ENCODE measurements around the gene CEP126. TPM values are rescaled to one million over a fixed set of nuclear protein-coding genes. Genes with fewer than 3 reads are reported as not detected.
"Not testable (repeated sequence)": the region's sequence is repeated elsewhere in the genome, so short reads cannot be mapped to it uniquely, and the experiment has no call there.

CEP126 gene
- total and polyA plus RNA-seq, 4 donors, result 1.7 to 12.5 (median 7.5) TPM

GRCh38 chr11:101975734-101976133 is 60.9 kb downstream of the CEP126 start:
- DNase-seq, result no peak
- H3K9ac ChIP-seq (ENCODE audit: insufficient read depth in 1 of 2, low read length in 2 of 2), result no peak overlapping the region
- no peaks in the 10 kb centered on the region for H3K36me3 ChIP-seq (ENCODE audit: control insufficient read depth in 4 of 4, insufficient read depth in 4 of 4, low read length in 4 of 4)
- H3K4me1 ChIP-seq (ENCODE audit: control insufficient read depth in 5 of 5, insufficient read depth in 5 of 5, low read length in 5 of 5), result no peaks in the 10 kb centered on the region
- WGBS, 2 donors, result 90 to 94% methylated on average over 2 of the region's 2 CpGs
- no peak for TF ChIP-seq CTCF (IDR thresholded peaks at IDR 0.05; ENCODE audit: control extremely low read depth, extremely low read depth)
- H3K27me3 ChIP-seq (ENCODE audit: control insufficient read depth in 3 of 3, insufficient read depth in 3 of 3, low read length in 2 of 3), result no peaks in the 10 kb centered on the region
- ATAC-seq (ENCODE audit: insufficient read depth, low FRiP score), result no peak
- H3K4me3 ChIP-seq, result no peak overlapping the region
- no peaks in the 10 kb centered on the region for H3K9me3 ChIP-seq (ENCODE audit: control insufficient read depth in 4 of 4, insufficient read depth in 3 of 4, low read length in 3 of 4)
- H3K27ac ChIP-seq (ENCODE audit: low read depth in 1 of 2, low read length in 1 of 2), result no peak overlapping the region

- no peak overlapping the region for H3K4me3 ChIP-seq
- H3K4me1 ChIP-seq (ENCODE audit: control insufficient read depth in 5 of 5, insufficient read depth in 5 of 5, low read length in 5 of 5), result peaks cover 0 to 3% (median 0%) of the 10 kb centered on the region in 5 donors
- WGBS, 2 donors, result 88 to 98% methylated on average over 2 of the region's 2 CpGs
- no peak overlapping the region for H3K9ac ChIP-seq (ENCODE audit: insufficient read depth in 1 of 2, low read length in 2 of 2)
- no peak overlapping the region for H3K27ac ChIP-seq (ENCODE audit: low read depth in 1 of 2, low read length in 1 of 2)
- no peaks in the 10 kb centered on the region for H3K27me3 ChIP-seq (ENCODE audit: control insufficient read depth in 3 of 3, insufficient read depth in 3 of 3, low read length in 2 of 3)
- no peak for TF ChIP-seq CTCF (IDR thresholded peaks at IDR 0.05; ENCODE audit: control extremely low read depth, extremely low read depth)
- ATAC-seq (ENCODE audit: insufficient read depth, low FRiP score) (no peak), DNase-seq (no peak)
- peaks cover 0 to 8% (median 3%) of the 10 kb centered on the region in 4 donors for H3K36me3 ChIP-seq (ENCODE audit: control insufficient read depth in 4 of 4, insufficient read depth in 4 of 4, low read length in 4 of 4)
- H3K9me3 ChIP-seq (ENCODE audit: control insufficient read depth in 4 of 4, insufficient read depth in 3 of 4, low read length in 3 of 4), result no peaks in the 10 kb centered on the region
These were observed 72.6 kb downstream of the CEP126 start for GRCh38 chr11:101987370-101987769.

GRCh38 chr11:101993172-101993571 is 78.4 kb downstream of the CEP126 start:
- no peak overlapping the region for H3K9ac ChIP-seq (ENCODE audit: insufficient read depth in 1 of 2, low read length in 2 of 2)
- ATAC-seq (ENCODE audit: insufficient read depth, low FRiP score) (no peak), DNase-seq (no peak)
- no peak overlapping the region for H3K27ac ChIP-seq (ENCODE audit: low read depth in 1 of 2, low read length in 1 of 2)
- TF ChIP-seq CTCF (IDR thresholded peaks at IDR 0.05; ENCODE audit: control extremely low read depth, extremely low read depth), result no peak
- H3K9me3 ChIP-seq (ENCODE audit: control insufficient read depth in 4 of 4, insufficient read depth in 3 of 4, low read length in 3 of 4), result no peaks in the 10 kb centered on the region
- 89 to 92% methylated on average over 4 of the region's 4 CpGs for WGBS, 2 donors
- no peak overlapping the region for H3K4me3 ChIP-seq
- no peaks in the 10 kb centered on the region for H3K4me1 ChIP-seq (ENCODE audit: control insufficient read depth in 5 of 5, insufficient read depth in 5 of 5, low read length in 5 of 5)
- peaks cover 0 to 5% (median 1%) of the 10 kb centered on the region in 4 donors for H3K36me3 ChIP-seq (ENCODE audit: control insufficient read depth in 4 of 4, insufficient read depth in 4 of 4, low read length in 4 of 4)
- H3K27me3 ChIP-seq (ENCODE audit: control insufficient read depth in 3 of 3, insufficient read depth in 3 of 3, low read length in 2 of 3), result no peaks in the 10 kb centered on the region

- WGBS, 2 donors, result 89 to 96% methylated on average over 2 of the region's 2 CpGs
These were observed 79.3 kb downstream of the CEP126 start for GRCh38 chr11:101994052-101994469.

More at GRCh38 chr11:101994052-101994469, 79.3 kb downstream of the CEP126 start:
- H3K4me3 ChIP-seq; H3K27me3 ChIP-seq (ENCODE audit: control insufficient read depth in 3 of 3, insufficient read depth in 3 of 3, low read length in 2 of 3); H3K4me1 ChIP-seq (ENCODE audit: control insufficient read depth in 5 of 5, insufficient read depth in 5 of 5, low read length in 5 of 5); H3K36me3 ChIP-seq (ENCODE audit: control insufficient read depth in 4 of 4, insufficient read depth in 4 of 4, low read length in 4 of 4); H3K9ac ChIP-seq (ENCODE audit: insufficient read depth in 1 of 2, low read length in 2 of 2); H3K27ac ChIP-seq (ENCODE audit: low read depth in 1 of 2, low read length in 1 of 2); H3K9me3 ChIP-seq (ENCODE audit: control insufficient read depth in 4 of 4, insufficient read depth in 3 of 4, low read length in 3 of 4); ATAC-seq (ENCODE audit: insufficient read depth, low FRiP score); DNase-seq: not testable (repeated sequence)

All from lung (tissue), 12 donors.